Neural progenitor cell (in vitro differentiated cells): ENCODE data around the gene NCKAP5L. TPM values are rescaled to one million over a fixed set of nuclear protein-coding genes. Genes with fewer than 3 reads are reported as not detected.
"Not testable (repeated sequence)": the region's sequence is repeated elsewhere in the genome, so short reads cannot be mapped to it uniquely, and the experiment has no call there.

Source experiments
- DNase-seq: peaks from one replicate; pipeline ENCODE4 v3.0.0-alpha.2; 2016; ENCODE audit warnings: low spot score
- H2AFZ ChIP-seq: fragments of 200-600 bp; sonication (generic); replicated peaks from 2 replicates; pipeline ENCODE4 v1.6.1; 2016; ENCODE audit warnings: antibody characterized with exemption
- H3F3A ChIP-seq: fragments of 200-600 bp; sonication (generic); 2 replicates; pipeline ENCODE4 v1.6.1; 2016; ENCODE audit warnings: antibody characterized with exemption, low read depth
- H3K27ac ChIP-seq: fragments of 200-600 bp; sonication (generic); 2 replicates; pipeline ENCODE4 v1.5.1; 2016; ENCODE audit warnings: mild to moderate bottlenecking
- H3K27me3 ChIP-seq: fragments of 200-600 bp; sonication (generic); 2 replicates; pipeline ENCODE4 v1.6.1; 2016; ENCODE audit warnings: mild to moderate bottlenecking, moderate library complexity
- H3K36me3 ChIP-seq: fragments of 200-600 bp; sonication (generic); 2 replicates; pipeline ENCODE4 v1.5.1; 2016
- H3K4me1 ChIP-seq: fragments of 200-600 bp; sonication (generic); 2 replicates; pipeline ENCODE4 v1.6.1; 2016; ENCODE audit warnings: mixed run types
- H3K4me2 ChIP-seq: fragments of 200-600 bp; sonication (generic); 2 replicates; pipeline ENCODE4 v1.6.1; 2016
- H3K4me3 ChIP-seq: fragments of 200-600 bp; sonication (generic); 2 replicates; pipeline ENCODE4 v1.5.1; 2016
- H3K79me2 ChIP-seq: fragments of 200-600 bp; sonication (generic); 2 replicates; pipeline ENCODE4 v1.6.1; 2016; ENCODE audit warnings: low read depth
- H3K9ac ChIP-seq: fragments of 200-600 bp; sonication (generic); 2 replicates; pipeline ENCODE4 v1.6.1; 2016
- H3K9me3 ChIP-seq: fragments of 200-600 bp; sonication (generic); 2 replicates; pipeline ENCODE4 v1.5.1; 2016; ENCODE audit warnings: low read depth
- H4K20me1 ChIP-seq: fragments of 200-600 bp; sonication (generic); 2 replicates; pipeline ENCODE4 v1.6.1; 2016; ENCODE audit warnings: low read depth
- H3K27ac Mint-ChIP-seq: 3 replicates; pipeline ENCODE4 v1.8.0; 2021; ENCODE audit warnings: mixed read lengths
- H3K27me3 Mint-ChIP-seq: 2 replicates; pipeline ENCODE4 v1.8.0; 2022; ENCODE audit warnings: low read depth, mild to moderate bottlenecking, inconsistent platforms, moderate library complexity, mixed read lengths; ENCODE audit not compliant: insufficient read depth
- H3K36me3 Mint-ChIP-seq: 3 replicates; pipeline ENCODE4 v1.8.0; 2021; ENCODE audit warnings: mixed read lengths
- H3K4me1 Mint-ChIP-seq: 3 replicates; pipeline ENCODE4 v1.8.0; 2021; ENCODE audit warnings: mixed read lengths
- H3K4me3 Mint-ChIP-seq: 3 replicates; pipeline ENCODE4 v1.8.0; 2021; ENCODE audit warnings: mild to moderate bottlenecking, moderate library complexity, mixed read lengths
- H3K9me3 Mint-ChIP-seq: 3 replicates; pipeline ENCODE4 v1.8.0; 2020; ENCODE audit warnings: mixed read lengths
- CTCF ChIP-seq: fragments of 200-600 bp; sonication (generic); IDR thresholded peaks from 2 replicates; pipeline ENCODE4 v1.5.1; 2017; ENCODE audit warnings: antibody characterized with exemption, mild to moderate bottlenecking
- EZH2 ChIP-seq: fragments of 200-600 bp; sonication (generic); IDR thresholded peaks from 2 replicates; pipeline ENCODE4 v1.6.1; 2017; ENCODE audit warnings: antibody characterized with exemption, mild to moderate bottlenecking, moderate library complexity
- EZH2phosphoT487 ChIP-seq: fragments of 200-600 bp; sonication (generic); IDR thresholded peaks from 2 replicates; pipeline ENCODE4 v1.6.1; 2017; ENCODE audit warnings: antibody characterized with exemption
- total RNA-seq: library from RNA; depleted of rRNA; stranded (reverse); fragments of >200 nt; gene quantifications from 2 replicates; pipeline ENCODE4 v1.2.3, GENCODE V29; 2015; ENCODE audit warnings: low replicate concordance

NCKAP5L gene
- total RNA-seq, 1 donor from 2014 or later = 5.6 TPM

DNA sequence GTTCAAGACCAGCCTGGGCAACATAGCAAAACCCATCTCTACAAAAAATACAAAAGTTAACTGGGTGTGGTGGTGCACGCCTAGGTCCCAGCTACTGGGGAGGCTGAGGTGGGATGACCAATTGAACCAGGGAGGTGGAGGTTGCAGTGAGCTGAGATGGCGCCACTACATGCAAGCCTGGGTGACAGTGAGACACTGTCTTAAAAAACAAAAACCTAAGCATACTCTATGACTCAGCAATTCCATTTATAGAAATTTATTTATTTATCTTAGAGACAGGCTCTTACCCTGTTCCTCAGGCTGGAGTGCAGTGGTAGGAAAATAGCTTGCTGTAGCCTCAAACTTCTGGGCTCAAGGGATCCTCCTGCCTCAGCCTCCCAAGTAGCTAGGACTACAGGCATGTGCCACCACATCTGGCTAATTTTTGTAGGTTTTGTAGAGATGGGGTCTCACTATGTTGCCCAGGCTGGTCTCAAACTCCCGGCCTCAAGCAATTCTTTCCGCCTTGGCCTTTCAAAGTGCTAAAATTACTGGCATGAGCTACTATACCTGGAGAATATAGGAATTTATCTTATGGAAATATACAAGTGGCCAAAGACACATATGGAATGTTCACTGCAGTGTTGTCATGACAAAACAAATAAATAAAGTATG lies 43.3 kb downstream of the NCKAP5L start:
- Mint-ChIP-seq H3K27ac (no peak overlapping the region), H3K4me3 (no peak overlapping the region), H3K9me3 (no peaks in the 10 kb centered on the region), H3K27me3 (peaks cover 6% of the 10 kb centered on the region), H3K36me3 (peaks cover 4% of the 10 kb centered on the region), H3K4me1 (peaks cover 10% of the 10 kb centered on the region)
- Histone ChIP-seq H3K9me3 (no peaks in the 10 kb centered on the region), H3K4me1 (no peaks in the 10 kb centered on the region), H3K4me2 (no peak overlapping the region), H3K4me3 (no peak overlapping the region), H3K36me3 (peaks cover 5% of the 10 kb centered on the region), H3K9ac (no peak overlapping the region), H3K79me2 (no peaks in the 10 kb centered on the region), H3F3A (no peaks in the 10 kb centered on the region), H2AFZ (no peak overlapping the region), H3K27ac (no peak overlapping the region), H3K27me3 (peaks cover 7% of the 10 kb centered on the region), H4K20me1 (no peaks in the 10 kb centered on the region)
- TF ChIP-seq CTCF = no peak
- TF ChIP-seq EZH2phosphoT487 = no peak
- TF ChIP-seq EZH2 = no peak
- DNase-seq = no peak

- H3F3A ChIP-seq = no peaks in the 10 kb centered on the region
- H3K9me3 ChIP-seq = no peaks in the 10 kb centered on the region
- H3K27me3 ChIP-seq = peaks cover 7% of the 10 kb centered on the region
- H4K20me1 ChIP-seq = no peaks in the 10 kb centered on the region
- Mint-ChIP-seq H3K4me1 (peaks cover 10% of the 10 kb centered on the region), H3K36me3 (peaks cover 4% of the 10 kb centered on the region), H3K9me3 (no peaks in the 10 kb centered on the region), H3K4me3 (no peak overlapping the region), H3K27me3 (peaks cover 8% of the 10 kb centered on the region), H3K27ac (no peak overlapping the region)
- peaks cover 5% of the 10 kb centered on the region for H3K36me3 ChIP-seq
- TF ChIP-seq EZH2phosphoT487 (no peak), EZH2 (no peak), CTCF (no peak)
- no peak overlapping the region for H2AFZ ChIP-seq
- no peak overlapping the region for H3K4me2 ChIP-seq
- H3K9ac ChIP-seq = no peak overlapping the region
- no peak overlapping the region for H3K4me3 ChIP-seq
- DNase-seq = no peak
- no peaks in the 10 kb centered on the region for H3K79me2 ChIP-seq
- no peaks in the 10 kb centered on the region for H3K4me1 ChIP-seq
- H3K27ac ChIP-seq = no peak overlapping the region
These were observed 44.1 kb downstream of the NCKAP5L start for GRCh38 chr12:49783917-49784676.

- H3F3A ChIP-seq, H3K4me3 ChIP-seq, H4K20me1 ChIP-seq, H2AFZ ChIP-seq, H3K27ac ChIP-seq, H3K27me3 ChIP-seq, H3K4me1 ChIP-seq, DNase-seq, H3K36me3 Mint-ChIP-seq, H3K4me3 Mint-ChIP-seq, H3K9me3 Mint-ChIP-seq, H3K27ac Mint-ChIP-seq, H3K79me2 ChIP-seq, H3K9me3 ChIP-seq, H3K36me3 ChIP-seq, H3K9ac ChIP-seq, H3K4me2 ChIP-seq: not testable (repeated sequence)
- H3K4me1 Mint-ChIP-seq = peaks cover 14% of the 10 kb centered on the region
- H3K27me3 Mint-ChIP-seq = peaks cover 10% of the 10 kb centered on the region
These were observed 47.3 kb downstream of the NCKAP5L start for GRCh38 chr12:49780914-49781313.

- H3K4me1 Mint-ChIP-seq = peaks cover 14% of the 10 kb centered on the region
- peaks cover 10% of the 10 kb centered on the region for H3K27me3 Mint-ChIP-seq
These were observed 48.6 kb downstream of the NCKAP5L start for GRCh38 chr12:49779581-49779980.

More at GRCh38 chr12:49779581-49779980, 48.6 kb downstream of the NCKAP5L start:
- Histone ChIP-seq H3K4me1 (no peaks in the 10 kb centered on the region), H3K27ac (no peak overlapping the region), H3K27me3 (peaks cover 7% of the 10 kb centered on the region), H3K79me2 (no peaks in the 10 kb centered on the region), H2AFZ (no peak overlapping the region), H3K36me3 (no peaks in the 10 kb centered on the region), H3K9ac (no peak overlapping the region), H3F3A (no peaks in the 10 kb centered on the region), H3K9me3 (no peaks in the 10 kb centered on the region), H3K4me3 (no peak overlapping the region), H4K20me1 (no peaks in the 10 kb centered on the region), H3K4me2 (no peak overlapping the region)
- H3K36me3 Mint-ChIP-seq = no peaks in the 10 kb centered on the region
- TF ChIP-seq CTCF (no peak), EZH2 (no peak), EZH2phosphoT487 (no peak)
- no peak for DNase-seq
- H3K9me3 Mint-ChIP-seq = no peaks in the 10 kb centered on the region
- no peak overlapping the region for H3K27ac Mint-ChIP-seq
- H3K4me3 Mint-ChIP-seq = no peak overlapping the region
